Measurements from ENCODE around the gene TRMT61A.
A peak's percentile ranks its signal among the peaks of the same experiment; 100 is the strongest.
"Not testable (repeated sequence)": the region's sequence is repeated elsewhere in the genome, so short reads cannot be mapped to it uniquely, and the experiment has no call there.

The TRMT61A gene

DNA sequence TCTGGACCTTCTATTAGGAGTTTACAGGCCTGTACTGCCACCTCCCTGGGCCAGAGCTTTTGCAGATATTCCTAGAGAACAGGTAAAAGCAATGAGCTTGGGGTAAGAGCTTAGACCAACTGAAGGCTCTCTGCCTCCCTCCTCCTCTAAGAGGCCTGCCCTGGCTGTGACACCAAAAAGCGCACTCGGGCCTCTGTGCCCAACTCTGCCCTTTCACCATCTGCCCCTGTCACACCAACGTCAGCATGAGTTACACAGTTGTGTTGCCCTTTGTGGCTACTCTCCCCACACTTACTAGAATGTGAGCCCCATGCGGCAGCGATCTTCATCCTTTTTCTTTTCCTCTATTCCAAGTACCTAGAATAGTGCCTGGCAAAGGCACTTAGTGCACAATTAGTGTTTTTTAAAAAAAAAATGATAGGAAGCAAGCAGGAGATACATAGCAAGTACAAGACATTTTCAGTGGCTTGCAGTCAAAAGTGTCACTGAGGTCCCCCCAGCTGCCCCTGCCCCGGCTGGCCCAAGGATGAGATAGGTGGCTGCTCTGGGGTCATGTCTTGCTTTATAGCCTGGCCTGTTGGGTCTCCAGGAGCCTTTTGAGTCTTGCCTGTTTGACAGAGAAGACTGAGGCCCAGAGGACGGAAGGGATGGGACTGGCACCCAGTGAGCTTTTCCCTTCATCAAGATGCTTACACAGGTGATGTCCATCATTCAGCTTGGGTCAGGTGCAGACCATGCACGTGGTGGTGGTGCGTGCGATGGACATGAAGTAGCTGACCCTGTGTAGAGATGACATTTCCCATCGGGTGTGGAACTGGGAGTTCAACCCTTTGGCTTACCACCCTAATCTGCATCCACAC, 18.9 kb upstream of the TRMT61A start:
- no peak for ATAC-seq

GRCh38 chr14:103510724-103511693, 18.0 kb upstream of the TRMT61A start:
- no peak for ATAC-seq

DNA sequence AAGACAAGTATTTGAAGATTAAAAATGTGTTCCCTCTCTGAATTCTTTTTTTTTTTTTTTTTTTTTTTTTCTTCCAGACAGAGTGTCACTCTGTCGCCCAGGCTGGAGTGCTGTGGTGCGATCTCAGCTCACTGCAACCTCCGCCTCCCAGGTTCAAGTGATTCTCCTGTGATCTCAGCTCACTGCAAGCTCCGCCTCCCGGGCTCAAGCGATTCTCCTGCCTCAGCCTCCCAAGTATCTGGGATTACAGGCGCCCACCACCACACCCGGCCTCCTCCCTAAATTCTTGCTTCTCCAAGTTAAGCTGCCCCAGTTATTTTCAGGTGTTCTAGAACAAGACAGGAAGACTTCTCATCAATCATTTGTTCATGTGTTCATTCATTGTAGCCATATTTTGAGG, 16.8 kb upstream of the TRMT61A start:
- ATAC-seq, result not testable (repeated sequence)

DNA sequence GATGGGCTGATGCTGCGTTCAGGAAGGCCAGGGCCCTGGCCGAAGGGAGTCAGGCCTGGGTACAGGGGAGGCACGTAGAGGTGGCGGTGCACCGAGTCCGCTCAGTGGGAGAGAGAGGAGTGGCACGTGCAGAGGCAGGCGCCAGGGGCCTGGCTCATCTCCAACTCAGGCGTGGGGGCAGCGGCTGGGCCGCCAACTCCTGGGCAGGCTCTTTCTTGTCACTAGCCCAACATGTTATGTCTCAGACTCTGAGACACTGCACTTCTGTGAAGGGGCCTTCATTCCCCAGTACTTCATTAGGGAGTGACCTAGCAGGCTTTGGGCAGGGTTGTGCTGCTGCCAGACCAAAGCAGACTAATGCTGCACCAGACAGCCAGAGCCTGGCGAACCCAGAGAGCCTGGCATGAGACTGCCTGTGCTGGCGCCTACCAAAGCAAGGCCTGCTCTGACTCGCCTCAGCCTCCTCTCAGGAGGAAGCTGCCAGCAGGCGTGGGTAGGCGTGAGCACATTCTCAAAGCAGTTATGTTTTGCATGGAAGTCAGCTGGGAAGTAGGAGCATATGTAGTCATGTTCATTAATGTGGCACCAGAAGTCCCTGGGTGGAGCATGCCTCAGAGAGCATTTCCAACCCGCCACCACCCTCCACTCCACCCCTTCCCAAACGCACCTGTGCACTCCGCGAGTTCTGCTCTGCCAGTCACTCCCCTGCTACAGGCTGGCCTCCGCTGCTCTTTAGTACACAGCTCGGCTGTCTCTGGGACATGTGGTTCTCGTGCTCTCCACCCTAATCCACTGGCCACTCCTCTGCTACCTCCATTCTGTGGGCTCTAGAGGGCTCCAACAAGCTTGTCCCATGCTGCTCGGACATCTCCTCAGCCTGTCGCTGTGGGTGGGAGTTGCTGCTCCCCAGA, 16.0 kb upstream of the TRMT61A start:
- no peak for ATAC-seq

- ATAC-seq, result no peak
Observed at GRCh38 chr14:103514596-103515421, 14.2 kb upstream of the TRMT61A start.

DNA sequence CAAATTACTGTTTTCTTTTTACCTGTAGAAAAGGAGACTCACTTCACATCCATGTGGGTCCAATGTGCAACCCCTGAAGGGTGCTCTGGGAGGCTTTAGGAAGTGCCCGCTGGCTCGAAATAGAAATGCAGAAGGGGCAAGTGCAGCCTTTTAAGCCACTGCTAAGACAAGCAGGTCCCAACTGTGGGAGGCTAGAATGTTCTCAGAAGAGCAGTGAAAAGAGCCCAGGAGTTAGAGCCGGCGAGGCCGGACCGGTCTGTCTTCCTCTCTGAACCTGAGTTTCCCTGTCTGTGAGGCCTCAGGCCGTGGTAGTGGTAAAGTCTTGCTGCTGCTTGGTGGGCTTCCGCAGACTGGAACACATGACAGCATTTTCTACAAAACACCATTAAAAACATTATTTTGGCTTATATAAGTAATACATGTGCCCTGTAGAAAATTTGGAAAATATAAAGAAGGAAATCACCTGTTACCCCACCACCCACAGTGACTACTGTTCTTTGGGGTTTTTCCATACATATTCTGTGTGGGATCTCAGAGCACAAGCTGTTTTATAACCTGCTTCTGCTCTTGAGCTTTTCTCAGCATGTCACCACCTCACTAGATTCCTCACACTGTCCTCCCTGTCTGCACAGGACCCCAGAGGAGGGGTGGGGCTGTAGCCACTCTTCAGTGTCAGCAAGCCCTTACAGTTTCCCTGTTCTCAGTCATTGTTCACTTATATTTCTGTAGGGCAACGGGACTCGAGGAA, 12.4 kb upstream of the TRMT61A start:
- ATAC-seq, result no peak

DNA sequence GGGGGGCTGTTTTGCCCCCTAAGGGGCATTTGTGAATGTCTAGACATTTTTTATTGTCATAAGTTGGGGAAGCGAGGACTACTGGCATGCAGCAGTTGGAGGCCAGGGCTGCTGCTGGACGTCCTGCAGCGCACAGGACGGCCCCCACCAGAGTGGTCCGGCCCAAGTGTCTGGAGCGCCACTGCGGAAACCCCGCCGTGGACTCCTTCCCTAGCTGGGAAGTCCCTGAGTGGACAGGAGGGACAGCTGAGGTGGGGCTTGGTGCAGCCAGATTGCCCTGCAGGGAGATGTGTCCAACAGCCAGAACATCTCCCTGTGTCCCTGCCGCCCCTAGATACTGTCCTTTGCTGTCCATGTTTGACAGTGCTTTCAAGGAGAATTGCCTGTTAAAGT, 11.8 kb upstream of the TRMT61A start:
- ATAC-seq, result no peak

GRCh38 chr14:103517721-103518421, 11.1 kb upstream of the TRMT61A start:
- no peak for ATAC-seq

DNA sequence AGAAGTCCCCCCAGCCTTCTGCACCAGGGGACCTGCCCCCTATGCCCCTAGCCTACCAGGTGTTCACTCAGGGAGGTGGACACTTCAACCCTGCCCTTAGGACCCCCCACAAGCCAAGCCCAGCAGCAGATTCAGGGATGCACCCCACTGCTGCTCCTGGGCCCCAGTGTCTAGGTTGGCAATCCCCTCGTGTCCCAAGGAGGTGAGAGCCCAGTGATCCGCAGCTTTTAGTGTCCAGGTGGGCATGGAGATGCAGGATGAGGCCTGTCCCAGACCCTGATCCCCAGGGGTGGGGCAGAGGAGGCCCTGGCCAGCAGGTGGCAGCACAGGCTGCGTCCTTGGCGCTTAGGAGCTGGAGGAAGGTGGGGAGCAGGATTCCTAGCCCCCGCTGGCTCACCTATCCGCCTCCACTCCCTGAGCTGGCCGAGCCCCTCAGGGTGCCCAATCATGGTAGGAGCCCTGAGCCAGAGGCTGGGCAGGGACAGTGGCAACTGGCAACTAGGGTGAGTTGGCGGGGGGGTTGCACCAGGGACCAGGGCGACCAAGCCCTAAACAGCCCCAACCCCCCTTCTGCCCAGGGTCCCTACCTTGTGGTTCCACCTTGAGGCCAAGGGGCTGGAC, 10.5 kb upstream of the TRMT61A start:
- ATAC-seq, result peak; percentile 41 to 44

DNA sequence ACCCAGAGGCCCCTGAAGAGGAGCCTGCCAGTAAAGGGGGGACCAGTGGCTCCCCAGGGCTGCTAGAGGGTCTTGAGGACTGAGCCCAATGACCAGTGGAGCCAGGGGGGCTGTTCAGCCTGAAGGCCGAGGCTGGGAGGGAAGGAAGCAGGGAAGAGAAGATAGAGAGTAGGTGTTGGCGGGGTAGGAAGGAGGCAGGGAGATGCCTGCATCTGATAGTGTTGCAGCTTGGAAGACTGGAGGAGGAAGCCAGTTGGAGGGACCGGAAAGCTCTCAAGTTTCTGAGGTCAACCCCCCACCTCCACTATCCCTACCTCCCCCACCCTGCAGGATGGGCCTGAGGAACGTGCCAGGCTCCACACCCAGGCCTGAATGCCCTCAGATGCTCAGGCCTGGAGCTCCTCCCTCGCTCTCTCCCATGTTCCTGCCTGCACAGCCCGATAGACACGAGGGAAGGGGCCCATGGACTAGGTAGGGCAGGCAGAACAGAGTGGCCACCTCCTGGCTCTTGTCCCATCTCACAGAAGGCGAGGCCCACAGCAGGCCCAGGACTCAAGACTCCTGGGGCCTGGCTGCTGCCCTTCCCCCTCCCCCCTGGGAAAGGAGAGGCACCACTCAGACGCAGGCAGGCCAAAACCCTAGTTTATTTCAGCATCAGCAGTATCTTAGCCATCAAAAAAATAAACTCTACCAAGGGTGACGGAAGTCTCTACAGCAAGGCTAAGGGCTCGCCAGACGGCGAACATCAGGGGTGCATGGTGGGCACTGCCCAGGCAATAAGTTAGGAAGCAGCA, 9.8 kb upstream of the TRMT61A start:
- no peak for ATAC-seq

DNA sequence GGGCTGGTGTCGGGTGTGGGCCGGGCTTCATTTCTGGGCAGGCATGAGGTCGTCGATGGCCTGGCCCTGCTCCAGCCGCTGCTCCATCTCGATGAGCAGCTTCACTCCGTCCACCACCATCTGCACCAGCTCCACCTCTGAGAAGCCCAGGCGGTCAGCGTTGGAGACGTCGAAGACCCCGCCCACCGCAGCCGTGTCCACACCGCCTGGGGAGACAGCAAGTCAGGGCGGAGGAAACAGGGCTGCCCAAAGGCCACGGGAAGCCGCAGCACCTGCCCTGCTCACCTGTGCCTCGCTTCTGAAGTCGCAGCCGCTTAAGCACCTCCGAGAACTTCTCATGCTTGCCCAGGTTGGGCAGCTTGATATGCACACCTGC, 9.2 kb upstream of the TRMT61A start:
- no peak for ATAC-seq

- ATAC-seq, result no peak
Observed at GRCh38 chr14:103520269-103520656, 8.7 kb upstream of the TRMT61A start.

- ATAC-seq, result peak; percentile 42 to 62
Observed at GRCh38 chr14:103520657-103521437, 8.1 kb upstream of the TRMT61A start.

DNA sequence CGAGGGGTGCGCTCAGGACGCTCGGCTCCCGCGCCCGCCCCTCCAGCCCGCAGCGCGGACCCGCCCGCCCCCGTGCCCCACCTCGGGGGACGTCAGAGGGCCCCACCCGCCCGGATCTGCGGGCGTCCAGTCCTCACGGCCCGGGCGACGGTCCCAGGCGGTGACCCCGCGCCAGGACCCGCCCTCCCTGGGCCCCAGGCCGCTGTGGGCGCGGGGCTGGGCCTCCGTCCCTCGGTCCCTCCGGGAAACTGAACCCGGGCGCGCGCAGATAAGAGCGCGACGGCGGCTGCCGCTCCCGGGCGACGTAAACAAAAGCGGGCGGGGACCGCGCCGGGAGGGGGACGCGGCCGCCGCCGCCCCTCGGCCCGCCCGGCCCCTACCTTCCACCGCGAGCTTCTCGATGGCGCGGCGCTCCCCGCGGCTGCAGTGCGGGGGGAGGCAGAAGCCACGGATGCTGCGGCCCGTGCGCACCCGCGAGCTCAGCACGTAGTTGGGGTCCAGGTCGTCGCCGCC, 7.5 kb upstream of the TRMT61A start:
- ATAC-seq, result peak in 1 of 2 donors; percentile 12

DNA sequence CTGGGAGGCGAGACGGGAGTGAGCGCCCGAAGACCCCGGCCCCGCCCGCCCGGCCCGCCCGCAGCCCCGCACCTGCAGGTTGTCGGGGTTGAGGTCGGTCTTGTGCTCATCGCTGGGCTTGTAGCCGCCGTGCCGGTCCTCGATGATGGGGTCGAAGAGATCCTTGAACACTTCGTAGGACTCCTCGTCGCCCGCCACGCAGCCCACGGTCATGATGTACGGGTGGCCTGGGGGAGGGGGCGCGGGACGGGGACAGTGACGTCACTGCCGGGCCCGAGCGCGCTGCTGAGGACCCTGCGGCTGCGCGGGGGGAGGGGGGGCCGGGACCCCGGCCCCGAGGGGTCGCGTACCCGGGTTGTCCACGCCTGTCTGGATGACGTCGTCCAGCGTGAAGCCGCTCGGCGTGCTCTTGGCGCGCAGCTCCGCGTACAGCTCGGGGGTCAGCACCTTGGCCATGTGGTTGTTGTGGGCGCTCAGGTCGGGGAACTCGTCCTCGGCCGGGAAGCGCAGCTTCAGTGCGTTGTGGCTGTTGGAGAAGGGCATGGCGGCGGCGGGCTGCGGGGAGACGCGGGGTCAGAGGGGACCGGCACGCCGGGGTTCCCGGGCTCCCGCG, 6.9 kb upstream of the TRMT61A start:
- no peak for ATAC-seq

GRCh38 chr14:103522649-103523574, 6.1 kb upstream of the TRMT61A start, which contains the start of gene CKB:
Gene CKB (minus strand): TSS chr14:103522830. CDS start chr14:103522493, 337 bp downstream.
- ATAC-seq, result no peak

Measured in activated CD4-positive, CD25-positive, alpha-beta regulatory T cell treated with anti-CD3 and anti-CD28 coated beads, Interleukin-2, amount 50 U/mL, for 24 hours (primary cell).